8988T (cell line): Measurements from ENCODE around the gene HSF2.

Source experiments
- DNase-seq: peaks from one replicate; pipeline ENCODE4 v3.0.0; 2011

The HSF2 gene, protein sequence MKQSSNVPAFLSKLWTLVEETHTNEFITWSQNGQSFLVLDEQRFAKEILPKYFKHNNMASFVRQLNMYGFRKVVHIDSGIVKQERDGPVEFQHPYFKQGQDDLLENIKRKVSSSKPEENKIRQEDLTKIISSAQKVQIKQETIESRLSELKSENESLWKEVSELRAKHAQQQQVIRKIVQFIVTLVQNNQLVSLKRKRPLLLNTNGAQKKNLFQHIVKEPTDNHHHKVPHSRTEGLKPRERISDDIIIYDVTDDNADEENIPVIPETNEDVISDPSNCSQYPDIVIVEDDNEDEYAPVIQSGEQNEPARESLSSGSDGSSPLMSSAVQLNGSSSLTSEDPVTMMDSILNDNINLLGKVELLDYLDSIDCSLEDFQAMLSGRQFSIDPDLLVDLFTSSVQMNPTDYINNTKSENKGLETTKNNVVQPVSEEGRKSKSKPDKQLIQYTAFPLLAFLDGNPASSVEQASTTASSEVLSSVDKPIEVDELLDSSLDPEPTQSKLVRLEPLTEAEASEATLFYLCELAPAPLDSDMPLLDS

DNA sequence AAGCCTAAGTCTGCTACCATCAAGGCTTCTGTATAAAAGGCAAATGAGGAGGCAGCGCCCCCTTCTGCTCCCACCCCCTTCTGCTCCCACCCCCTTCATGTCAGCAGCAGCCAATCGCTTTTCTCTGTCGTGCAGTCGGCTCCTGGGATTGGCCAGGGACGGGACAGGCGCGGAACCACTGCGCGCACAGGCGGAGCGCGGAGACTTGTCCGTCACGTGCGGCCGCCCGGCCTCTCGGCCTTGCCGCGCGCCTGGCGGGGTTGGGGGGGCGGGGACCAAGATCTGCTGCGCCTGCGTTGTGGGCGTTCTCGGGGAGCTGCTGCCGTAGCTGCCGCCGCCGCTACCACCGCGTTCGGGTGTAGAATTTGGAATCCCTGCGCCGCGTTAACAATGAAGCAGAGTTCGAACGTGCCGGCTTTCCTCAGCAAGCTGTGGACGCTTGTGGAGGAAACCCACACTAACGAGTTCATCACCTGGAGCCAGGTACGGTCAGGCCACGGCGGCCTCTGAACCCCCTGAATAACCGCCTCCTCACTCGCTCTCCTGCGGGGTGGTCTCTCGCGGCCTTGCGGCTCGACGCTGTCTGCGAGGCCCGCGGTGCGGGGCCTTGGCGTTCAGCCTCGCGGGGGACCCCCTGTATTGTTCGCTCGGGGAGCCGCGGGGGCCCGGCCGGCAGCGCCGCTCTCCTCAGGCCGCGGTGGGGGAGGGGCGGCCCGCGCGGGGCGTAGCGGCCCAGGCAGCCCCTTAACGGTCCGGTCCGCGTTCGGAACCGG is at the start of gene HSF2:
Gene HSF2 (plus strand): TSS at position 305 of the 773 bp plus-strand sequence. CDS start 86 bp downstream, at position 391.
- peak; percentile 80 for DNase-seq

DNA sequence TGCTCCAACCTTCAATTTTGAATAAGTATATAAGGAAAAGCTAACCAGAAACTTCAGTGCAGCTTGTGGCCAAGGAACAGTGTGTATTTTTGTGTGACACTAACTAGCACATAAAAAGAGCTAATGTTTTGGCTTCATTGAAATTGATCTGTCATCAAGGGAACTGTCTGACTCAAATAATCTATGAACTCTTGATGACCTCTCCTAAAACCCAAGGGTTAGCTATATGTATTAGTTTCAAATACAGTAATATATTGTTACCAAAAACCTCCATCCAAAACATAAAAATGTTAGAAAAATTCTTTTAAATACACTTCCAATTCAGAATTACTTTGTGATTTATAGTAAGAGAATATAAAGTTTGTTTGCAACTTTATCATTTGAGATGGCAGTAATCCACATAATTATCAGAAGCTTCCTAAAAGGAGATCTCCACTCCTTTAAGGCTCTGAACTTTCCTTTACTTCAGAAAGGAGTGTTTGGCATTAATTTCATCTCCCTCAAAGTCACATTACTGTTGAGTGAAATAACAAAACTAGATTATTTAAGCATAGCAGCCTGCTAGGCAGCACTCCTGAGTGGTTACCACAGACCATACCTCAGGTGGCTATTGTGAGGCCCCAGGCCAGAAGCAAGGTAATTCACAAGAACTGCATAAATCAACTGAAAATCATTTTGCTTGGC is 46.3 kb upstream of the HSF2 start:
- DNase-seq, result no peak

DNA sequence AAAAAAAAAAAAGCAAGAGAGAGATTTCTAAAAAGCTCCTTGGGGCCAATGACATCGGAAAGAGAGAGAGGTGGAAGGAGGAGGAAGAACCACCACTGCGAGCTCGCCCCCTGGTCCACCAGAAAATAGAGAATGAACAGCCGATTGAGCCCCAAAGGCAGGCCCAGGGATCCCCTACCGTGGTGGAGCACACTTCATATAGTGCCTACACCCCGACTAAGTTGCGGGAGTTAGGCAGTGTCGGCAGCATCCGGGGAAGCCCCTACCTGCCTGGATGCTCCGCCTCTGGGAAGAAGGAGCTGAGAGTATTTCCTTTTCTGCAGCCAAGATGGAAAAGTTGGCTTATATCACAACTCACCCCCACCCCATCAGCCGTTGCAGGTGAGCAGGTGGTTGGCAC is 38.6 kb upstream of the HSF2 start:
- DNase-seq, result no peak

DNA sequence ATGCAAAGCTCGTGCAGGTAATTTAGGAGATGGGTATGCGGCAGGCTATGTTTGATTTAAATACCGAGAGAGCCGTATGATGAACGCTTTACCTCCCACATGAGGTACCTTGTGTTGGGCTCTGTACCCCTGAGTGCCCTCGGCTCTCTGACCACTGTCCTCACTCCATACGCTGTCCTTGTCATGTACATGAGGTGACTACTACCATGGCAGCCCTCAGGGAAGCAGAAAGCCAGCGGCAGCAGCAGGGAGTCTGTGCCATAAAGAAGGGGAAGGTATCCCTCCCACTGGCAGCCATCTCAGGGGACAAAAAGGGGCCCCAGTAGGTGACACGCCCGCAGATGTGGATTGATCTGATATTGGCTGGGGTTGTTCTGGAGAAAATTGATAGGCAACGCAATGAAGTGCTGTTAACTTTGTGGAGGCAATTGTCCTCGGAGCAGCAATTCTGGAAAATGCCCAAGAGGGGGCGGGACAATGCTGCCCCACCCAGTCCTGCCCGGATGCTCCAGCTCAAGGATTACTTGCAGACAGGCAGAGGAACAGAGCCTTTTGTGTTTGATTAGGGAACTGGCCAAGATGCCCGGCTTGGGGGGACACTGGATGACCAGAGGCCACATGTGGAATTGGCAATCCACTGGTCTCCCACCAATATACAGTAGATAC is 38.0 kb upstream of the HSF2 start:
- DNase-seq, result no peak

DNA sequence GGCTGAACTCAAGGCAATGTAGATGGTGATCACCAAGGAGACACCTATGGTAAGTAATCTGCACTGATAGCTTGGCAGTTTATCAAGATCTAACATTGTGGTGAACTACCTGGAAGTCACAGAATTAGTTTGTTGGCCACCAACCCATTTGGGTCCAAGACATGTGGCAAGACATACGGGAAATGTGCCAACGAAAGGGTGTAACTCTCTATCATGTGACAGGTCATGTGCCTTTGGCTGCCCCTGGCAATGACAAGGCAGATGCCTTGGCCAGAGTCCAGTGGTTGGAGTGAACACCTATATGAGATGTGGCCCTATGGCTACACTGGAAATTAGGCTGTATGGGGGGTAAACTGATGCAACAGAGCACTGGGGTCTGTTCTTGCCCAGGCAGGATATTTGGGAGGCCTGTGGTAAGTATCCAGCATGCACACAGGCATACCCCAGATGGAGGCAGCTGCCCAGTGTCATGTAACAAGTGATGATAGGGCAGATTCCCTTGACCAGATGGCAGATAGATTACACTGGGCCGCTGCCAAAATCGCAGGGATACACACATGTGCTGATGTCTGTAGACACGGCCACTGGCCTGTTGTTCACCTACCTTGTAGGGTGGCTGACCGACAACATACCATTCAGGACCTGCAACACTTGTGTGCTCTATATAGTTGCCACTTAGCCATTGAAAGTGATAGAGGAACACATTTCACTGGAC is 35.5 kb upstream of the HSF2 start:
- no peak for DNase-seq

DNA sequence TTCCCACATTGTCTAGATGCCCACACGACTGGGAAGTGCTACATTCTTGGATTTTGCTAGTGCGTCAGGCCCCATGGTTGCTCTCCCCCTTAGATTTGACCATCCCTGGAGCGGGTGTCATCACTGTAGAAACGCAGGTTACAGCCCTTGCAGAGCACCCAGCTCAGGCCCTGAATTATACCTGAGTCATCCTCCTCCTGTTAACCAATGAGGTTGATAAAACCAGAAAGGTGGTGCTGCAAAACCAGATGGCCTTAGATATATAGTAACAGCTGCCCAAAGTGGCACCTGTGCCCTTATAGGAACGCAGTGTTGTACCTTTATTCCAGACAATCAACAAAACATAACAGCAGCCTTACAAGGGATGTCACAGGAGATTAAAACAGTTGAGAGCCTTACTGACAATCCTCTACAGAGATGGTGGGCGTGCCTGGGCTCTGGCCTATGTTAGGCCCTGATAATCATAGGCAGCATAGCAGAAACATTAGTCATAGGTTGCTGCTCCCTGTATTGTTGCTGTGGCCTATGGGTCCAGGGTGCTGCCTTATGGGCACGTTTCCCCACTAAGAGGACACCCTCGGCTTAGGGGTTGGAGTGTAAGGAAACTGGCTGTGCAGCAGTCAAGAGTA is 33.6 kb upstream of the HSF2 start:
- no peak for DNase-seq

DNA sequence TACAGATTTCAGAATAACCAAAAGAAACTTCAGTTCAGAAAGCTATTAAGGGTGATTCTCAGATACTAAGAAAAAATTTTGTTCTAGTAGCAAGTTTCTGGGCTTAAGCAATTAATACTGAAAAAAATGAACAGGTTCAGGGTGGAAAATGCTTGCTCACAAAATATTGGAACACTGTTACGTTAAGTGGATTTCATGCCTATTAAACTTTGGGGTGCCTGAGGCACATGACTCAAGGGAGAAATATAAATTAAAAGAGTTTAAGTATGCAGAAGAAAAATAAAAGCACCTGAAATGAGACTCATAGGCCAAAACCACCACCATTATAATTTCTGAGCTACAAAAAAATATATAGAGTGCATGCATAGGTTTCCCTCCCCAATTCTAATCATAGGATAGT is 32.3 kb upstream of the HSF2 start:
- DNase-seq, result no peak

DNA sequence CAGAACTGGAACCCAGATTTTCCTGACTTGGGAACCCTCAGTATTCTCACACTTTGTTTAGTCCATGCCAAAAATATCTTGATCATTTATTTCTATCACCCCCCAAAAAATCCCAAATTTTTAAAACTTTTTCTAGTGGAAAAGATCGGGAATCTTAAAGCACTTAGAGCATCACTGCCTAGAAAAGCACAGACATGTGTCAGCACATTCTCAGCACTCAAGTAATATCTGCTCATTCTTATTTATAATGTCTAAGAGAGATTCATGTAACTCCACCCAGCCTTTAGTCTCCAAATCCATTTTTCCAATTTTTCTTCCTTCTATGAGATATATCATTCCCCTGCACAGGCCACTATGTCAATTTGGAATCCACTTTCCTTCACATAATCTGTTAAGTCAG is 29.9 kb upstream of the HSF2 start:
- no peak for DNase-seq

DNA sequence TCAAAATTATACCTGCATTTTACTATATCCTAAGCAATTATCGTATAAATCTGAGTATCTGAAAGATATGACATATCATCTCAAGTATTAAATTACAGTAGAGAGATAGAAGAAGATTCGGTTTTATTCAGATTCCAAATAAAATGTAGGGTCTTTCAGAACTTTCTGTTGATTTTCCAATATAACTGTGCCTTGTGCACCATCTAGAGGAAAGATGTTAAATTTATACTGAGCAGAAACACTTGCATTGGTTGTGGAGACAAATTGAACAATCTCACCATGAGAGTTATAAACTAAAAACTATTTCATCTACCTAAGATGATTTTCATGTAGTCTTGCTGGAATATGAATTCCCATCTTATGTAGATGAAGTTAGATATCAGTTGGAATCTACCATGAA is 26.8 kb upstream of the HSF2 start:
- DNase-seq, result no peak

DNA sequence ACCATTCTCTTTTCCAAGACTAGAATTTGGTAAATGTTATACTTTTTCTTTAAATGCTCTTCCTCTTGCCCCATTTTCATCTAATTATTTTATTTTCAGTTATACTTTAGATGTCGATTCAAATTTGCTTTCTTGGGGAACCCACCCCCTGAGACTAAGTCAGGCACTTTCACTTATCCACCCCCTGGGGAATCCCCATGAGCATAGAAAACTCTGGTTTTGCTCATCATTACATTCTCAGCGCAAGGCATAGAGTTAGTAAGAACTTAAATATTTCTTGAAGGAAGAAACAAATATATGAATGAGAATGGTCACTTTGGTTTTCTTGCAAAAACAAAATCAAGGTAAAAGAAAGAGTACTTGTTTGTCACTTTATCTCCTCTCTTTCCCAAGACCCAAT is 25.1 kb upstream of the HSF2 start:
- DNase-seq, result no peak

DNA sequence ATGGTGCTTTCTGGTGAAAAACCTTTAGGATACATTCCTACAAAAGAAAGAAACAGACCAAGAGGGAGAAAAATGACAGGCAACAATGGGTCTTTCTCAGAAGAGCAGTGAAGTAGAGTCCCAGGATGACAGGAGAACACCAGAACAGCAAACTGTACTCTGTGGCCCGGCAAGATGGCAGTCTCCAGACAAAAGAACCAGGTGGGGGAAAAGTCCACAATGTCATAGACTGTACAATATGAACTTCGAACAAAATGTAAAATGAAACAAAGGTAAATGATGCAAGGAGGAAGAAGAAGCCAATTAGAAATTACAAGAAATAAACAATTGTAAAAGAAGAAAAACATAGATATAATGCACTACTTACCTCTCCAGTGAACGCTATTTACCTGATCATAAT is 23.2 kb upstream of the HSF2 start:
- DNase-seq, result no peak

DNA sequence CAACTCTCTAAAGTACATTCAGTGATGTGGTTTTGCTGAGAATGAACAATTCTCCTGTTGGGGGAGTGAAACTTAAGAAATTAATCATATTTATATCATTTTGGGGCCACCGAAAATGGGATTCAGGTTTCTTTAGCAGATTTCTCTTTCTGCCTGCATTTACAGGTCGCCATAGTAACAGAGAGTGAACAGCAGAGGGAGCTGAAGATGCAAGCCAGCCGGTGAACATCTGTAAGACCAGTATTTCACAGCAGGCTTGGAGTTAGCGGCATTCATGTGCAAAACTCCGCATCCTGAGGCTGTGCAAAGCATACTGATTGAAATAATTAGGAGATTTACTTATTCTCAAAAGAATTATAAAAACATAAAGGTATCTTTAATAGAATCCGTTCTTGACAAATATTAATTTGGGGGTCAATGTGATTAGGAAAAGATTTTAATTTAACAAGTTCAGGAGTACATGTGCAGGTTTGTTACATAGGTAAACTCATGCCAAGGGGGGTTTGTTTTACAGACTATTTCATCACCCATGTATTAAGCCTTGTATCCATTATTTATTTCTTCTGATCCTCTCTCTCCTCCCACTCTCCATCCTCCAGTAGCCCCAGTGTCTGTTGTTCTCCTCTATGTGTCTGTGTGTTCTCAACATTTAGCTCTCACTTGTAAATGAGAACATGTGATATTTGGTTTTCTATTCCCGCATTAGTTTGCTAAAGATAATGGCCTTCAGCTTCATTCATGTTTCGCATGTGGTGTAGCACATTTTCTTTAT is 17.8 kb upstream of the HSF2 start:
- DNase-seq, result no peak

DNA sequence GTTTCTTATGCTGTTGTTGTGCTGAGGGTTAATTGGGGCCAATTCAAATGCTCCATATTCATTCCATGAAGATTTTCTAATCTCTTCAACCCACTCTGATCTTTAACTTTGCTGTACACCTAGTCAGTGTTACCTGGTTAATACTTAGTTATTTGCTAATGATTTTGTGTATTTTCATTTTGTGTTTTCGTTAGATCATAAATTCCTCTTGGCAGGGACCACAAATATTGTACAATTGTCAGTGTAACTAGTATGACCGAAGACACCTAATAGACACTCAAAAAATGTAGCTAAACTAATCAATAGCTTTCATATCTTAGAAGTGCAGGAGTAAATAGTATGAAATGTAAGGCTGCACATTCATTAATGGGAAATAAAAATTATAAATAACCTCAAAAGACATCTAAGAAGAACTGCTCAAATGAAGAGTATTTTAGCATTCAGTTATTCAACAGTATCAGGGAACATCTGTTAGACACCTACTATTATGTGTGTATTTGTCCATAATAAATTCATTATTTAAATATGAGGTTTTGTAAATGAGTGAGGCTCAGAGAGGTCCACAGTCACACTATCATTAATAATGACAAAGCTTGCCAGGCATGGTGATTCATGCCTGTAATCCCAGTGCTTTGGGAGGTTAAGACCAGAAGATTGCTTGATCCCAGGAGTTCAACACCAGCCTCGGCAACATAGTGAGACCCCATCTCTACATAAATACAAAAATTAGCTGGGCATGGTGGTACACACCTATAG is 13.4 kb upstream of the HSF2 start:
- no peak for DNase-seq

DNA sequence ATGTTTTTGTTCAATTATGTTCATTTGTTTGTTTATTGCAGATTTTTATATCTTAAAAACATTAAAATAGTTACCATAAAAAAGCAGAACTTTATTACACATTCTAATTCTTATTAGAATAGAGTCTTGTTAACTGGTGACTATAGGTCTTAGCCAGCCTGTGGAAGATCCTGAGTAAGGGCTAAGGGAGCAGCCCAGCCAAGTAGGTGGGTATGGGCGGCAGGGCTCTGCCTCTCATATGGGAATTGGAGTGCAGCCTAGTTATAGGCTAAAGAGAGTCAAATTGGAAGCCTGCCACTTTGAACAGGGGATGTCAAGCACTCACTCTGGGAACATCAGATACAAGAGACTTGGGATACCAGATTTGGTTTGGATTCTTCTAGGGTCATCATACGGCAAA is 10.5 kb upstream of the HSF2 start:
- DNase-seq, result no peak

DNA sequence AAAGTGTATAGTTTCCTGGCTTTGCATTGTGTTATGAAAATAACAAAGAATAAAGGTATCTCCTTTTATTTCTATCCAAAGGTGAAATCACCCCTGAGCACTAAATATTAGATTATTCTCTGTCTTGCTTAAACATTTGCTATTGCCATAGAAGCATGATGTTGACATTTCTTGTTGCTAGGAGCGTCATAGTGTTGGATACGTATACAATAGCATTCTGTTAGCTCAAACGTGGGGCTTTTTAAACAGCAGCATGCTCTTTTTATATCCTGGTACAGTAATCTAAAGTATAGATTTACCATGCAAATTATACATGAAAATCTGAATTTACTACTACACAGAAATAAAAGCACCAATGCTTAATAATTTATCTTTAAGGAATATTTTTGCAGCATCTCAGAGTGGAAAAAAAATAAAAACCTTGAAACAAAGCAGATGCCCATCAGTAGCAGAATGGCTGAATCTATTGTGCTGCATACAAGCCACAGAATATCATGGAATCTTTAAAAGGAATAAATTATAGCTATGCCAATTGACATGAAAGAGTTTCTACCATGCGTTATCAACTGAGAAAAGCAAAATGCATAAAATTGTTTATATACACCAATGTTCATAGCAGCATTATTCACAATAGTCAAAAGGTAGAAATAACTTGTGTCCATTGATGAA is 9.6 kb upstream of the HSF2 start:
- no peak for DNase-seq

DNA sequence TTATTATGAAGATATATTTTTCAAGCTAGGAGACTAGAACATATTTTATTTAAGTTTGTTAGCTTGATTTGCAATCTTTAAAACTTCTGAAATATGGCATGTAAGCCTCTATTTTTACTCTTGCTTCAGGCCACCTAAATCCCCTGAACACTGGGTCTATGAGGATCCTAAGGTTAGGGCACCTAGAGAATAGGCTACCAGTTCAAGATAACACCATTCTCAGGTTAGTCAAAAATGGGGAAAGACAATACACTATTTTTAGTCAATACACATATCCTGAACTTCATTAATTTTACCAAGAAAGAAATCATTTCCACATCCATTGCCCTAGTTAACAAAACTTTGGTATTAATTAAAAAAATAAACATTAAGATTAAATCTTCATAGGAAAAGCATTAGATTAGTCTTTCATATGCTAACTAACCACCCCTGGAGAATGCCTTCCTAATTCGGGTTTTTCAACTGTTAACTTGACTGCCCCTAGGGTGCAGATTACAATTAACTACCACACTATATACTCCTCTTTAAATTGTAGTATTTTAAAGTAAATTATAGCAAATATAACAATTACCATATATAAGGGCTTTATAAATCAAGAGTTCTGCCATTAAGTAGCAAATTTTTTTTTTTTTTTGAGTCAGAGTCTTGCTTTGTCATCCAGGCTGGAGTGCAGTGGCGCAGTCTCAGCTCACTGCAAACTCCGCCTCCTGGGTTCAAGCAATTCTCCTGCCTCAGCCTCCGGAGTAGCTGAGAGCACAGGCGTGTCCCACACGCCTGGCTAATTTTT is 6.7 kb upstream of the HSF2 start:
- no peak for DNase-seq

DNA sequence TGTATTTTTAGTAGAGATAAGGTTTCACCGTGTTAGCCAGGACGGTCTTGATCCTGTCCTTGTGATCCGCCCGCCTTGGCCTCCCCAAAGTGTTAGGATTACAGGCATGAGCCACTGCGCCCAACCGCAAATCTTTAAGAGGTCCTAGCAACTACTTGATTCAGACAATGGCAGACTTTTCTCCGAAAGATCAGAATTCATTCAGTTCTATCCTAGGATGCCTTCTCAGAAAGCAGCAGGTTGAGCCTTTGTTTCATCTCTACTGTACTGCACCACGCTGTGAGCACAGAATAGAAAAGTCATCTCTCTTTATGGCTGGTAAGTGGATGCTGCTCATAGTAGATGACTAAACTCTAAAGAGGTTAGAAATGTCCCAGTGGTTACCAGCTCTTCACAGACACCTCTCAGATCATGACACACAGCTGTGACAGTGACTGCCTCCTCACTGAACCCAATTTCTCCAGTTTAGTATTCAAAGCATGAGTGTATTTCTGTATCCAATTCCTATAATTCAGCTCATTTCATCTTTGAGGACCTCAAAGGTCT is 6.0 kb upstream of the HSF2 start:
- DNase-seq, result no peak

DNA sequence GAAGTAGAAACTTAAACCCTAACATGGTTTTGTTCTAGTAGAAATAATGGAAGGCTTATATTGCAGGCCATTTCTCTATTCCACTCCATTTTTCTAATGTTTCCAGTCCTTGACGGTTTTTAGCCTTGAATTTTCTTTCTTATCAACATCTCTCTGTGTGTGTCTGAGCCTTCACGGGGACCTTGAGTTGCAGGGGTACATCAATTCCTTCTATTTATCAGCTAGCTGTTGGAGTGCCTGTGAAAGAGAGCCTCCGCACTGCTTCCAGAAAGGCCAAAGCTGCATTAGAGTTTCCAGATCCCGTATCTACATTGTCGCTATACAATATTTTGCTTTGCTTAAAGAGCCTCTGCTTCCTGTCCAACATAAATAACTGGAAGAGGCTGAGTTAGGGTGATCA is 5.4 kb upstream of the HSF2 start:
- DNase-seq, result no peak

DNA sequence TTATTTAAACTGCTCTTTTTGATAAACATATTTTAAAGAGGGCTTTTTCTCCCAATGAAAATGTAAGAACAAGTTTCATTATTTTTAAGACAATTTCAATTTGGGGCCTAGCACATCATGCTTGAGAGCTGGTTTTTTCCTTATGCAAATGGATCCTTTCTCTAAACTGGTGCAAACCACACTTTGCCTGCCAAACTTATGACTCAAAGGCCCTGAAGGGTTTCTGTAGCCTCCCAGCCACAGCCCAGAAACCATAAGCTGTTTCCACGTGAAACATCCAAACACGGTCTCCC is 451 bp upstream of the HSF2 start:
- no peak for DNase-seq
